ENCODE data around the gene GPR176. TPM values are rescaled to one million over a fixed set of nuclear protein-coding genes. Genes with fewer than 3 reads are reported as not detected.

Gene GPR176
- total and polyA plus RNA-seq, 8 donors: 0.16 to 6.8 (median 0.81) TPM

GRCh38 chr15:39887211-39887610 lies 32.9 kb downstream of the GPR176 start:
- DNase-seq: no peak
- 89 to 94% methylated on average over 1 of the region's 1 CpG for WGBS, 2 donors

GRCh38 chr15:39886418-39886817 lies 33.6 kb downstream of the GPR176 start:
- intact Hi-C loops (cut with DNase I): no loop called here
- no peaks in the 10 kb centered on the region for H3K9me3 ChIP-seq
- ATAC-seq (no peak), DNase-seq (no peak), FAIRE-seq (no peak)
- no peak for TF ChIP-seq CTCF (IDR thresholded peaks at IDR 0.05)
- 57 to 71% methylated on average over 3 of the region's 3 CpGs for WGBS, 2 donors
- H3K27ac ChIP-seq: no peak overlapping the region
- no peaks in the 10 kb centered on the region for H3K27me3 ChIP-seq
- H3K36me3 ChIP-seq: no peaks in the 10 kb centered on the region
- H3K4me1 ChIP-seq: peaks cover 10 to 20% (median 17%) of the 10 kb centered on the region in 3 donors
- no peak overlapping the region for H3K4me3 ChIP-seq

More at GRCh38 chr15:39887211-39887610, 32.9 kb downstream of the GPR176 start:
- H3K27ac ChIP-seq: no peak overlapping the region
- no peaks in the 10 kb centered on the region for H3K27me3 ChIP-seq
- no peak overlapping the region for H3K4me3 ChIP-seq
- intact Hi-C loops (cut with DNase I): no loop called here
- ATAC-seq (no peak), FAIRE-seq (no peak)
- no peaks in the 10 kb centered on the region for H3K9me3 ChIP-seq
- H3K4me1 ChIP-seq: peaks cover 10 to 17% (median 13%) of the 10 kb centered on the region in 3 donors
- no peaks in the 10 kb centered on the region for H3K36me3 ChIP-seq
- TF ChIP-seq CTCF (IDR thresholded peaks at IDR 0.05): no peak

- H3K9me3 ChIP-seq: no peaks in the 10 kb centered on the region
- H3K27ac ChIP-seq: no peak overlapping the region
- DNase-seq (no peak), FAIRE-seq (no peak), ATAC-seq (no peak)
- intact Hi-C loops (cut with DNase I): no loop called here
- no peaks in the 10 kb centered on the region for H3K36me3 ChIP-seq
- H3K4me1 ChIP-seq: peaks cover 4 to 21% (median 14%) of the 10 kb centered on the region in 3 donors
- no peak for TF ChIP-seq CTCF (IDR thresholded peaks at IDR 0.05)
- no peaks in the 10 kb centered on the region for H3K27me3 ChIP-seq
- no peak overlapping the region for H3K4me3 ChIP-seq
Observed at GRCh38 chr15:39885099-39885777, 34.8 kb downstream of the GPR176 start.

GRCh38 chr15:39884351-39884750 lies 35.7 kb downstream of the GPR176 start:
- intact Hi-C loops (cut with DNase I): no loop called here
- Histone ChIP-seq H3K27me3 (no peaks in the 10 kb centered on the region), H3K4me3 (no peak overlapping the region), H3K9me3 (no peaks in the 10 kb centered on the region), H3K27ac (no peak overlapping the region), H3K4me1 (peaks cover 4 to 17% (median 8%) of the 10 kb centered on the region in 3 donors), H3K36me3 (no peaks in the 10 kb centered on the region)
- no peak for DNase-seq
- FAIRE-seq: no peak
- TF ChIP-seq CTCF (IDR thresholded peaks at IDR 0.05): no peak
- no peak for ATAC-seq

GRCh38 chr15:39882602-39883001 lies 37.5 kb downstream of the GPR176 start:
- FAIRE-seq (no peak), ATAC-seq (no peak), DNase-seq (no peak)
- H3K9me3 ChIP-seq: no peaks in the 10 kb centered on the region
- 89 to 95% methylated on average over 1 of the region's 1 CpG for WGBS, 2 donors
- H3K4me3 ChIP-seq: no peak overlapping the region
- H3K4me1 ChIP-seq: peaks cover 0 to 11% (median 0%) of the 10 kb centered on the region in 3 donors
- intact Hi-C loops (cut with DNase I): no loop called here
- TF ChIP-seq CTCF (IDR thresholded peaks at IDR 0.05): no peak
- H3K27me3 ChIP-seq: no peaks in the 10 kb centered on the region
- H3K36me3 ChIP-seq: no peaks in the 10 kb centered on the region
- no peak overlapping the region for H3K27ac ChIP-seq
